Mesendoderm (in vitro differentiated cells): ENCODE measurements around the gene RASGRP1.

Experiments used
- DNase-seq: peaks from one replicate; pipeline ENCODE4 v3.0.0; 2013
- H2AK5ac ChIP-seq: 2 replicates; pipeline ENCODE4 v1.6.1; 2013; ENCODE audit warnings: low read length, inconsistent platforms
- H2BK120ac ChIP-seq: 2 replicates; pipeline ENCODE4 v1.6.1; 2013; ENCODE audit warnings: low read depth, mild to moderate bottlenecking, low read length, moderate library complexity, mixed read lengths
- H2BK15ac ChIP-seq: replicated peaks from 2 replicates; pipeline ENCODE4 v1.6.1; 2013; ENCODE audit warnings: low read depth, mild to moderate bottlenecking, moderate library complexity
- H2BK5ac ChIP-seq: 2 replicates; pipeline ENCODE4 v1.6.1; 2013; ENCODE audit warnings: low read length, inconsistent platforms
- H3K18ac ChIP-seq: 2 replicates; pipeline ENCODE4 v1.6.1; 2013; ENCODE audit warnings: mild to moderate bottlenecking, low read length, mixed read lengths
- H3K23ac ChIP-seq: one replicate; pipeline ENCODE4 v1.6.1; 2013; ENCODE audit warnings: low read length
- H3K27ac ChIP-seq: 2 replicates; pipeline ENCODE4 v1.5.1; 2013; ENCODE audit warnings: low read depth, mild to moderate bottlenecking, inconsistent platforms, low read length, moderate library complexity
- H3K27me3 ChIP-seq: 2 replicates; pipeline ENCODE4 v1.6.1; 2013; ENCODE audit warnings: low read length, control low read depth, mild to moderate bottlenecking, inconsistent platforms; ENCODE audit not compliant: insufficient read depth, poor library complexity
- H3K36me3 ChIP-seq: 2 replicates; pipeline ENCODE4 v1.6.1; 2013; ENCODE audit warnings: low read length, inconsistent platforms; ENCODE audit not compliant: control insufficient read depth, insufficient read depth
- H3K4ac ChIP-seq: one replicate; pipeline ENCODE4 v1.6.1; 2013; ENCODE audit warnings: low read depth, mild to moderate bottlenecking, low read length, moderate library complexity
- H3K4me1 ChIP-seq: 2 replicates; pipeline ENCODE4 v1.6.1; 2013; ENCODE audit warnings: low read depth, low read length, inconsistent platforms; ENCODE audit not compliant: control insufficient read depth
- H3K4me2 ChIP-seq: 2 replicates; pipeline ENCODE4 v1.6.1; 2013; ENCODE audit warnings: low read length
- H3K4me3 ChIP-seq: 2 replicates; pipeline ENCODE4 v1.5.1; 2013; ENCODE audit warnings: mild to moderate bottlenecking, low read length
- H3K56ac ChIP-seq: one replicate; pipeline ENCODE4 v1.6.1; 2013; ENCODE audit warnings: low read length
- H3K79me1 ChIP-seq: 2 replicates; pipeline ENCODE4 v1.6.1; 2013; ENCODE audit warnings: low read length, inconsistent platforms
- H3K79me2 ChIP-seq: 2 replicates; pipeline ENCODE4 v1.6.1; 2013; ENCODE audit warnings: mild to moderate bottlenecking, low read length; ENCODE audit not compliant: control insufficient read depth, insufficient read depth
- H3K9ac ChIP-seq: 2 replicates; pipeline ENCODE4 v1.6.1; 2013; ENCODE audit warnings: low read length, inconsistent platforms
- H4K5ac ChIP-seq: one replicate; pipeline ENCODE4 v1.6.1; 2013; ENCODE audit warnings: low read length
- H4K8ac ChIP-seq: one replicate; pipeline ENCODE4 v1.6.1; 2013; ENCODE audit warnings: low read depth, mild to moderate bottlenecking, control low read depth, low read length, moderate library complexity
- WGBS: extraction: QIAGEN DNeasy Blood & Tissue Kit; methylation state at CpG from one replicate; pipeline ENCODE4 v1.1.7; 2013; ENCODE audit warnings: low lambda C conversion rate, missing lambda C conversion rate; ENCODE audit not compliant: insufficient coverage; ENCODE audit errors: extremely low coverage; 5-methylcytosine and 5-hydroxymethylcytosine counted together

The RASGRP1 gene

DNA sequence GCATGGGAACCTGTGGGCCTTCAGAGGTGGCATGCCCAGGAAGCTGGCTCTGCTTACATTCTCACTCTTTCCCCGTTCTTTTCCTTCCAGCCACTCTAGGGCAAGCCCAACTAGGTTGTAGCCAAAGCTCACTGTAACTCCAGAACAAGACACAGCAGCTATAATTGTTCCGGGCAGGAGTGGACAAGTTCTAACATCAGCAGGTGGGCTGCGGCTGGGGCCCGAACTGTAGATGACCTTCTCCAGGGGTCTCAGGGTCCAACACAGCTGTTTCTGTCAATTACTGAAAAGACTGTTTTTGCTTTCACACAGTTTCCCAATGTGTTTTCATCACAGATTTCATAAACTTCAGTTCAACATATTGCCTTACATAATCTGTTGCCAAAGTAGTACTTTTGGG lies 11.5 kb downstream of the RASGRP1 start:
- no peaks in the 10 kb centered on the region for H3K79me2 ChIP-seq
- H2BK5ac ChIP-seq = no peak overlapping the region
- H2BK120ac ChIP-seq = no peak overlapping the region
- no peak overlapping the region for H3K27ac ChIP-seq
- no CpG with 5 or more reads among the region's 4 CpGs for WGBS
- no peak overlapping the region for H3K56ac ChIP-seq
- H3K79me1 ChIP-seq = no peaks in the 10 kb centered on the region
- no peak overlapping the region for H3K4me3 ChIP-seq
- no peak overlapping the region for H2BK15ac ChIP-seq
- DNase-seq = no peak
- H4K8ac ChIP-seq = no peak overlapping the region
- no peak overlapping the region for H3K4me2 ChIP-seq
- no peak overlapping the region for H3K18ac ChIP-seq
- H3K4me1 ChIP-seq = peaks cover 5% of the 10 kb centered on the region
- no peak overlapping the region for H4K5ac ChIP-seq
- H3K36me3 ChIP-seq = no peaks in the 10 kb centered on the region
- no peak overlapping the region for H3K23ac ChIP-seq
- no peak overlapping the region for H3K9ac ChIP-seq
- no peaks in the 10 kb centered on the region for H3K27me3 ChIP-seq
- no peak overlapping the region for H3K4ac ChIP-seq
- no peak overlapping the region for H2AK5ac ChIP-seq

DNA sequence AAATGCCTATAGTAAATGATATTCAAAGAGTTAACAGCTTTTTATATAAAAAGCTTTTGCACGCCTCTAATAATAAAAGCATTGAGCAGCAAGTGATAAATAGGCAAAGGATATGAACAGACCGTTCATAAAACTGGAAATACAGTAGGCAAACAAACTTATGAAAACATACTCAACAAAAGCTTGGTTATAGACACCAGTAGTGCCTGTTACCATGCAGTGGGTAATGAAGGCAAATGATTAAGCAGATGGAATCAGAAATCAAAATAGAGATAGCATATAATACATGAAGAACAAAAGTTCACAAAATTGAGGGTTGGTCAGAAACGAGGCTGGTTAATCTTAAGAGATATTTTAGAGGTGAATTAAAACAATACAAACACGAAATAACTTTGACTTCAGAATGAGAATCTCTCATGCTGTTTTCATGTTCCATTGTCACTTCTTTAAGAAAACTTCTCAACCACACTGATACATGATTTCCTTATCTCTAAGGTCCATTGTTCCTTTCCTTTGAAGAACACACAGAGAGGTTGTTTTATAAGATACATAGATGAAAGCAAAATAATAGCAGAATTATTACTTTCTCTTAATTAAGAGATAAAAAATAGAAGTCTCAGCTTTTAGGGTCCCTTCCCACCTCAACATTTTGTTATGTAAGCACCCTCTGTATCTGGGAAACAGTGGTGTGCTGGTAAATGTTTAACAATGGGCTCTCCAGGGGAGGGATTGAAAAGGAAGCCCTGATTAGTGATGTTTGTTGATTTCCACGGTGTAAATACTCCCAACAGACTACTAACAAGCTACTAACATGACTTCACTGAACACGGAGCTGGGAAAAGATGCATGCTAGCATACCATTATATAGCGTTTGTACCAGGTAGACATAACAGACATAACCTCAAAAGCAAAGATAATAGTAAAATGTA lies 12.6 kb downstream of the RASGRP1 start:
- H3K56ac ChIP-seq = no peak overlapping the region
- H3K79me2 ChIP-seq = no peaks in the 10 kb centered on the region
- H3K4ac ChIP-seq = no peak overlapping the region
- H3K4me1 ChIP-seq = peaks cover 2% of the 10 kb centered on the region
- no peaks in the 10 kb centered on the region for H3K79me1 ChIP-seq
- no peak overlapping the region for H2BK120ac ChIP-seq
- H4K5ac ChIP-seq = no peak overlapping the region
- no peak overlapping the region for H3K9ac ChIP-seq
- no peak overlapping the region for H4K8ac ChIP-seq
- no peak overlapping the region for H3K4me3 ChIP-seq
- no peak overlapping the region for H2AK5ac ChIP-seq
- no peak overlapping the region for H3K18ac ChIP-seq
- H3K4me2 ChIP-seq = no peak overlapping the region
- no peak overlapping the region for H3K27ac ChIP-seq
- no peak overlapping the region for H2BK5ac ChIP-seq
- no peaks in the 10 kb centered on the region for H3K27me3 ChIP-seq
- H2BK15ac ChIP-seq = no peak overlapping the region
- H3K23ac ChIP-seq = no peak overlapping the region
- no peaks in the 10 kb centered on the region for H3K36me3 ChIP-seq
- WGBS = no CpG with 5 or more reads among the region's 7 CpGs
- DNase-seq = peak; percentile 64

DNA sequence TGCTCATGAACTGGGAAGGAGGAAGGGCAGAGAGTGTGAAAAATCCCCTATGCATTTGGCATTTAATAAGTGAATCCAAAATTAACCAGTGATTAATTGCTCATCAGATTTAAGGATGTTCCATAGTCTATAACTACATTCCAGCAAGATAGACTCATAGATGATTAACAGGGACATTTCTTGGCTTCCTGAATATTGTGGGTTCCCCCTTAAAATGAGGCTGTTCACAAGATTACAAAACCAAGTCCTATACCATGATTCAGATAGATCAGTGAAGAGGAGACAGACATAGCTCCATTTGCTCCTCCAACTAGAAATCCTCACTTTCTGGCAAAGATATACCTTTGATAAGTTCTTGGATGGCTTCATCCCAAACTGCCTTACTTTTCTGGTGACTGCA lies 15.4 kb downstream of the RASGRP1 start:
- H3K18ac ChIP-seq = no peak overlapping the region
- no peaks in the 10 kb centered on the region for H3K4me1 ChIP-seq
- H3K27me3 ChIP-seq = no peaks in the 10 kb centered on the region
- H3K4ac ChIP-seq = no peak overlapping the region
- H3K9ac ChIP-seq = no peak overlapping the region
- no peak overlapping the region for H3K23ac ChIP-seq
- H3K79me1 ChIP-seq = no peaks in the 10 kb centered on the region
- H2AK5ac ChIP-seq = no peak overlapping the region
- H3K56ac ChIP-seq = no peak overlapping the region
- no peak overlapping the region for H2BK5ac ChIP-seq
- no peak overlapping the region for H4K8ac ChIP-seq
- no peak overlapping the region for H3K4me3 ChIP-seq
- DNase-seq = no peak
- H2BK15ac ChIP-seq = no peak overlapping the region
- H4K5ac ChIP-seq = no peak overlapping the region
- H3K79me2 ChIP-seq = no peaks in the 10 kb centered on the region
- no peak overlapping the region for H3K4me2 ChIP-seq
- no peak overlapping the region for H2BK120ac ChIP-seq
- H3K36me3 ChIP-seq = no peaks in the 10 kb centered on the region
- no peak overlapping the region for H3K27ac ChIP-seq

DNA sequence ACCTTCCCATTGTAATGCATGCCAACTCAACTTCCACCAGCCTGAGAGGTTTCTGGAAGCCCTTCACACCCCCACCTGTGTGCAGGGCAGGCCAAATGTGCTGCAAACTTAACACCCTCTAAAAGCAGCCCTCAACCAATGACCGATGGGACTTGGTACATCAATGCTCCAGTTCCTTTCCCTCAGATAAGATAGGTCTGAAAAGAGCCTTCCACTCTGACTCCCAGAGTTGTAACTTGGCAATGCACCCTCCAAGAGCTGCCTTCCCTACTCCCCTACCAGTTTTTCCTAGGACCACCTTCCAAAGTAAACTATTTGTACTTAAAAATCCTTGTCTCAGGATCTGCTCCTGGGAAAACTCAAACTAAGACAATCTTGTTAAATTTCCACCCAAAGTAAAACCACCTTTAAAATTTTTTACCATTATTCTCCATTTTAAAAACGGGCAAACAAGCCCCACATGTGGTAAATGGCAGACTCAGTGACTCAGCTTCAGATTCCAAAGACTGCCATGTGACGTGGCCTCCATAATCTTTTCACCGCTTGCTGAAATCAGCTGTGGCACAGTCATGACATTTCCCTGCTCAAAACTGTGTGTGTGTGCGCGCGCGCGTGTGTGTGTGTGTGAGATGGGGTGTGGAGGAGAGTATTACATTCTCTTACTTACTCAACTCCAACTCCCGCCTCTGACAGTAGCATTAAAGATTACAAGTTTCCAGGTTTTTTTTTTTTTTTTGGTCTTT lies 17.2 kb downstream of the RASGRP1 start:
- no peaks in the 10 kb centered on the region for H3K79me2 ChIP-seq
- no peak overlapping the region for H3K18ac ChIP-seq
- no peak overlapping the region for H3K56ac ChIP-seq
- no peak for DNase-seq
- H3K4me1 ChIP-seq = no peaks in the 10 kb centered on the region
- H3K36me3 ChIP-seq = no peaks in the 10 kb centered on the region
- H3K4me2 ChIP-seq = no peak overlapping the region
- no peak overlapping the region for H2BK15ac ChIP-seq
- H3K23ac ChIP-seq = no peak overlapping the region
- no peaks in the 10 kb centered on the region for H3K27me3 ChIP-seq
- H3K9ac ChIP-seq = no peak overlapping the region
- no peak overlapping the region for H3K27ac ChIP-seq
- no peaks in the 10 kb centered on the region for H3K79me1 ChIP-seq
- H3K4ac ChIP-seq = no peak overlapping the region
- 100% methylated on average over 1 of the region's 10 CpGs for WGBS
- H3K4me3 ChIP-seq = no peak overlapping the region
- no peak overlapping the region for H4K5ac ChIP-seq
- H2BK5ac ChIP-seq = no peak overlapping the region
- H4K8ac ChIP-seq = no peak overlapping the region
- H2BK120ac ChIP-seq = no peak overlapping the region
- H2AK5ac ChIP-seq = no peak overlapping the region

DNA sequence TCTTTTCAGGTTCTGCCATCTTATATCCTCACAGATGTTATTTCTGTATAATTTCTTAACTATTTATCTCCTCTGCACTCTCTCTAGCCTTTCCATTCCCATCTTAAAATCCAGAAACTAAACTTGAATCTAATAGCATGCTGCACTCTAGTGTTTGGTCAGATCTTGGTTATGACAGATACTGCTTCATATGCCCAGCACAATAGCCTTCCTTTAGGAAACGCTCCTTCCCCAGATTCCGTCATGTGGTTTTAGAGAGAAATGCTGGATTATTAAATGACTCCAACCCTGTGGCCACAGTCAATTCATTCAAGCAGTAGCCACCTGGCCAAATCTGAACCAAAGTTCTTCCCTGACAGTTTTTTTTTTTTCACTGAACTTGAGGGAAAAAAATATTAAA lies 19.4 kb downstream of the RASGRP1 start:
- DNase-seq = no peak
- H2BK120ac ChIP-seq = no peak overlapping the region
- H3K9ac ChIP-seq = no peak overlapping the region
- H3K4me2 ChIP-seq = no peak overlapping the region
- H3K18ac ChIP-seq = no peak overlapping the region
- H2BK5ac ChIP-seq = no peak overlapping the region
- no peaks in the 10 kb centered on the region for H3K4me1 ChIP-seq
- no CpG with 5 or more reads among the region's 2 CpGs for WGBS
- H4K5ac ChIP-seq = no peak overlapping the region
- H3K36me3 ChIP-seq = no peaks in the 10 kb centered on the region
- no peak overlapping the region for H2AK5ac ChIP-seq
- H3K4me3 ChIP-seq = no peak overlapping the region
- H3K27ac ChIP-seq = no peak overlapping the region
- no peaks in the 10 kb centered on the region for H3K79me2 ChIP-seq
- no peak overlapping the region for H3K4ac ChIP-seq
- H3K23ac ChIP-seq = no peak overlapping the region
- no peak overlapping the region for H4K8ac ChIP-seq
- no peak overlapping the region for H2BK15ac ChIP-seq
- no peak overlapping the region for H3K56ac ChIP-seq
- no peaks in the 10 kb centered on the region for H3K79me1 ChIP-seq
- no peaks in the 10 kb centered on the region for H3K27me3 ChIP-seq
